ENCODE results near the gene DACT2. TPM values are rescaled to one million over a fixed set of nuclear protein-coding genes. Genes with fewer than 3 reads are reported as not detected.

The DACT2 gene
- total and polyA plus RNA-seq, 5 donors: 1.4 to 2.4 (median 1.9) TPM

- no peak for DNase-seq
- Histone ChIP-seq H3K9me3 (ENCODE audit: control insufficient read depth, low read length) (no peaks in the 10 kb centered on the region), H3K27ac (ENCODE audit: low read length) (no peak overlapping the region), H3K4me1 (ENCODE audit: control insufficient read depth, insufficient read depth, low read length) (no peaks in the 10 kb centered on the region), H3K4me3 (ENCODE audit: low read length) (no peak overlapping the region), H3K27me3 (ENCODE audit: control insufficient read depth, insufficient read depth) (no peaks in the 10 kb centered on the region)
- intact Hi-C loops (cut with DNase I): no loop called here
- no peak for ATAC-seq
- WGBS: 60% methylated on average over 4 of the region's 4 CpGs
These were observed 17.4 kb upstream of the DACT2 start for GRCh38 chr6:168336967-168337366.

GRCh38 chr6:168333989-168334388 is 14.4 kb upstream of the DACT2 start:
- Histone ChIP-seq H3K27ac (ENCODE audit: low read length) (no peak overlapping the region), H3K9me3 (ENCODE audit: control insufficient read depth, low read length) (no peaks in the 10 kb centered on the region), H3K4me1 (ENCODE audit: control insufficient read depth, insufficient read depth, low read length) (no peaks in the 10 kb centered on the region), H3K4me3 (ENCODE audit: low read length) (no peak overlapping the region), H3K27me3 (ENCODE audit: control insufficient read depth, insufficient read depth) (no peaks in the 10 kb centered on the region)
- intact Hi-C loops (cut with DNase I): no loop called here
- ATAC-seq (no peak), DNase-seq (no peak)
- WGBS: 90% methylated on average over 9 of the region's 9 CpGs

- H3K4me3 ChIP-seq (ENCODE audit: low read length): no peak overlapping the region
- no peak overlapping the region for H3K27ac ChIP-seq (ENCODE audit: low read length)
- peak in 1 of 2 donors; percentile 34 for ATAC-seq
- WGBS: 61% methylated on average over 9 of the region's 9 CpGs
- H3K27me3 ChIP-seq (ENCODE audit: control insufficient read depth, insufficient read depth): no peaks in the 10 kb centered on the region
- H3K9me3 ChIP-seq (ENCODE audit: control insufficient read depth, low read length): no peaks in the 10 kb centered on the region
- H3K4me1 ChIP-seq (ENCODE audit: control insufficient read depth, insufficient read depth, low read length): no peaks in the 10 kb centered on the region
- intact Hi-C loops (cut with DNase I): no loop called here
- DNase-seq: no peak
These were observed 13.9 kb upstream of the DACT2 start for GRCh38 chr6:168333491-168333890.

GRCh38 chr6:168333039-168333438 is 13.5 kb upstream of the DACT2 start:
- WGBS: 80% methylated on average over 5 of the region's 5 CpGs
- intact Hi-C loops (cut with DNase I): no loop called here
- Histone ChIP-seq H3K9me3 (ENCODE audit: control insufficient read depth, low read length) (no peaks in the 10 kb centered on the region), H3K4me1 (ENCODE audit: control insufficient read depth, insufficient read depth, low read length) (no peaks in the 10 kb centered on the region), H3K27ac (ENCODE audit: low read length) (no peak overlapping the region), H3K4me3 (ENCODE audit: low read length) (no peak overlapping the region), H3K27me3 (ENCODE audit: control insufficient read depth, insufficient read depth) (no peaks in the 10 kb centered on the region)
- ATAC-seq (no peak), DNase-seq (no peak)

- ATAC-seq: no peak
These were observed 12.4 kb upstream of the DACT2 start for GRCh38 chr6:168332020-168332419.

GRCh38 chr6:168331058-168331457 is 11.5 kb upstream of the DACT2 start:
- 80% methylated on average over 4 of the region's 4 CpGs for WGBS

More at GRCh38 chr6:168332020-168332419, 12.4 kb upstream of the DACT2 start:
- DNase-seq: no peak
- Histone ChIP-seq H3K27ac (ENCODE audit: low read length) (no peak overlapping the region), H3K4me3 (ENCODE audit: low read length) (no peak overlapping the region), H3K4me1 (ENCODE audit: control insufficient read depth, insufficient read depth, low read length) (no peaks in the 10 kb centered on the region), H3K9me3 (ENCODE audit: control insufficient read depth, low read length) (no peaks in the 10 kb centered on the region), H3K27me3 (ENCODE audit: control insufficient read depth, insufficient read depth) (no peaks in the 10 kb centered on the region)
- WGBS: 68% methylated on average over 13 of the region's 13 CpGs
- intact Hi-C loops (cut with DNase I): no loop called here

GRCh38 chr6:168330403-168330802 is 10.8 kb upstream of the DACT2 start:
- ATAC-seq (no peak), DNase-seq (no peak)
- no peaks in the 10 kb centered on the region for H3K9me3 ChIP-seq (ENCODE audit: control insufficient read depth, low read length)
- H3K27ac ChIP-seq (ENCODE audit: low read length): no peak overlapping the region
- 89% methylated on average over 10 of the region's 10 CpGs for WGBS
- H3K27me3 ChIP-seq (ENCODE audit: control insufficient read depth, insufficient read depth): no peaks in the 10 kb centered on the region
- H3K4me1 ChIP-seq (ENCODE audit: control insufficient read depth, insufficient read depth, low read length): no peaks in the 10 kb centered on the region
- intact Hi-C loops (cut with DNase I): no loop called here
- H3K4me3 ChIP-seq (ENCODE audit: low read length): no peak overlapping the region

More at GRCh38 chr6:168331058-168331457, 11.5 kb upstream of the DACT2 start:
- Histone ChIP-seq H3K4me3 (ENCODE audit: low read length) (no peak overlapping the region), H3K4me1 (ENCODE audit: control insufficient read depth, insufficient read depth, low read length) (no peaks in the 10 kb centered on the region), H3K9me3 (ENCODE audit: control insufficient read depth, low read length) (no peaks in the 10 kb centered on the region), H3K27ac (ENCODE audit: low read length) (no peak overlapping the region), H3K27me3 (ENCODE audit: control insufficient read depth, insufficient read depth) (no peaks in the 10 kb centered on the region)
- intact Hi-C loops (cut with DNase I): no loop called here
- DNase-seq (no peak), ATAC-seq (no peak)

- intact Hi-C loops (cut with DNase I): no loop called here
- no peak overlapping the region for H3K4me3 ChIP-seq (ENCODE audit: low read length)
- H3K27me3 ChIP-seq (ENCODE audit: control insufficient read depth, insufficient read depth): no peaks in the 10 kb centered on the region
- 71% methylated on average over 4 of the region's 4 CpGs for WGBS
- ATAC-seq (no peak), DNase-seq (no peak)
- H3K9me3 ChIP-seq (ENCODE audit: control insufficient read depth, low read length): no peaks in the 10 kb centered on the region
- H3K4me1 ChIP-seq (ENCODE audit: control insufficient read depth, insufficient read depth, low read length): no peaks in the 10 kb centered on the region
- no peak overlapping the region for H3K27ac ChIP-seq (ENCODE audit: low read length)
These were observed 8.5 kb upstream of the DACT2 start for GRCh38 chr6:168328086-168328485.

- H3K27ac ChIP-seq (ENCODE audit: low read length): peak overlapping the region; percentile 18
- peak; percentile 90 to 96 for ATAC-seq
These were observed 7.0 kb upstream of the DACT2 start for GRCh38 chr6:168326294-168327261.

GRCh38 chr6:168322966-168323365 is 3.4 kb upstream of the DACT2 start:
- no peaks in the 10 kb centered on the region for H3K4me1 ChIP-seq (ENCODE audit: control insufficient read depth, insufficient read depth, low read length)
- H3K27ac ChIP-seq (ENCODE audit: low read length): no peak overlapping the region
- DNase-seq (no peak), ATAC-seq (no peak)
- intact Hi-C loops (cut with DNase I): no loop called here
- no peak overlapping the region for H3K4me3 ChIP-seq (ENCODE audit: low read length)
- no peaks in the 10 kb centered on the region for H3K9me3 ChIP-seq (ENCODE audit: control insufficient read depth, low read length)
- H3K27me3 ChIP-seq (ENCODE audit: control insufficient read depth, insufficient read depth): peaks cover 2% of the 10 kb centered on the region
- WGBS: 55% methylated on average over 2 of the region's 2 CpGs

More at GRCh38 chr6:168326294-168327261, 7.0 kb upstream of the DACT2 start:
- peak; percentile 55 to 66 (median 63) for DNase-seq
- Histone ChIP-seq H3K4me1 (ENCODE audit: control insufficient read depth, insufficient read depth, low read length) (no peaks in the 10 kb centered on the region), H3K9me3 (ENCODE audit: control insufficient read depth, low read length) (no peaks in the 10 kb centered on the region), H3K4me3 (ENCODE audit: low read length) (no peak overlapping the region), H3K27me3 (ENCODE audit: control insufficient read depth, insufficient read depth) (peaks cover 2% of the 10 kb centered on the region)
- intact Hi-C loops (cut with DNase I): no loop called here
- 18% methylated on average over 12 of the region's 12 CpGs for WGBS

GRCh38 chr6:168320634-168321033 is 1.1 kb upstream of the DACT2 start:
- no peak for DNase-seq
- WGBS: 92% methylated on average over 9 of the region's 9 CpGs
- Histone ChIP-seq H3K27me3 (ENCODE audit: control insufficient read depth, insufficient read depth) (peaks cover 2% of the 10 kb centered on the region), H3K4me1 (ENCODE audit: control insufficient read depth, insufficient read depth, low read length) (no peaks in the 10 kb centered on the region), H3K4me3 (ENCODE audit: low read length) (no peak overlapping the region), H3K9me3 (ENCODE audit: control insufficient read depth, low read length) (no peaks in the 10 kb centered on the region), H3K27ac (ENCODE audit: low read length) (no peak overlapping the region)
- no peak for ATAC-seq
- intact Hi-C loops (cut with DNase I): no loop called here
